Glutamatergic neuron (in vitro differentiated cells): ENCODE measurements around the gene ATAD1. TPM values are rescaled to one million over a fixed set of nuclear protein-coding genes. Genes with fewer than 3 reads are reported as not detected.
"Not testable (repeated sequence)": the region's sequence is repeated elsewhere in the genome, so short reads cannot be mapped to it uniquely, and the experiment has no call there.

Experiments used
- DNase-seq: peaks from one replicate; pipeline ENCODE4 v3.0.0; 2022
- H3K27ac Mint-ChIP-seq: one replicate; pipeline ENCODE4 v1.8.0; 2020; ENCODE audit warnings: mild to moderate bottlenecking, mixed read lengths, inconsistent platforms; ENCODE audit not compliant: unreplicated experiment
- H3K27me3 Mint-ChIP-seq: one replicate; pipeline ENCODE4 v1.8.0; 2020; ENCODE audit warnings: mild to moderate bottlenecking, moderate library complexity, mixed read lengths, inconsistent platforms; ENCODE audit not compliant: unreplicated experiment
- H3K36me3 Mint-ChIP-seq: one replicate; pipeline ENCODE4 v1.8.0; 2020; ENCODE audit warnings: mild to moderate bottlenecking, mixed read lengths, inconsistent platforms; ENCODE audit not compliant: unreplicated experiment
- H3K4me1 Mint-ChIP-seq: one replicate; pipeline ENCODE4 v1.8.0; 2020; ENCODE audit warnings: mild to moderate bottlenecking, low read depth, mixed read lengths, inconsistent platforms; ENCODE audit not compliant: unreplicated experiment
- H3K4me3 Mint-ChIP-seq: one replicate; pipeline ENCODE4 v1.8.0; 2020; ENCODE audit warnings: mild to moderate bottlenecking, mixed read lengths, inconsistent platforms; ENCODE audit not compliant: unreplicated experiment
- H3K9me3 Mint-ChIP-seq: one replicate; pipeline ENCODE4 v1.8.0; 2020; ENCODE audit warnings: mild to moderate bottlenecking, moderate library complexity, mixed read lengths, inconsistent platforms; ENCODE audit not compliant: unreplicated experiment
- CTCF ChIP-seq: fragments of 200-600 bp; sonication (generic); IDR thresholded peaks from one replicate; pipeline ENCODE4 v1.5.0; 2021; ENCODE audit not compliant: partially characterized antibody, unreplicated experiment
- total RNA-seq: library from RNA; stranded (reverse); fragmentation: NEBNext Ultra II Directional; extraction: Animal tissue kit (Norgen Biotek cat#: 25700); gene quantifications from one replicate; pipeline ENCODE4 v1.2.1, GENCODE V29; 2021; ENCODE audit not compliant: unreplicated experiment

Gene ATAD1
- total RNA-seq, 1 donor from 2014 or later, result 79.0 TPM

- Mint-ChIP-seq H3K9me3 (no peaks in the 10 kb centered on the region), H3K27ac (no peak overlapping the region), H3K4me1 (no peaks in the 10 kb centered on the region), H3K36me3 (no peaks in the 10 kb centered on the region), H3K27me3 (no peaks in the 10 kb centered on the region), H3K4me3 (no peak overlapping the region)
- no peak for DNase-seq
- TF ChIP-seq CTCF, result no peak
Observed at GRCh38 chr10:87838650-87839049, 20.6 kb upstream of the ATAD1 start.

- no peak for TF ChIP-seq CTCF
- no peaks in the 10 kb centered on the region for H3K36me3 Mint-ChIP-seq
- no peak overlapping the region for H3K4me3 Mint-ChIP-seq
- no peaks in the 10 kb centered on the region for H3K27me3 Mint-ChIP-seq
- no peak overlapping the region for H3K27ac Mint-ChIP-seq
- no peaks in the 10 kb centered on the region for H3K4me1 Mint-ChIP-seq
- no peak for DNase-seq
- no peaks in the 10 kb centered on the region for H3K9me3 Mint-ChIP-seq
Observed at GRCh38 chr10:87837445-87837844, 19.4 kb upstream of the ATAD1 start.

GRCh38 chr10:87836098-87836497 is 18.1 kb upstream of the ATAD1 start:
- TF ChIP-seq CTCF, result no peak
- no peaks in the 10 kb centered on the region for H3K36me3 Mint-ChIP-seq

GRCh38 chr10:87829986-87830729 is 12.1 kb upstream of the ATAD1 start:
- Mint-ChIP-seq H3K36me3 (no peaks in the 10 kb centered on the region), H3K27ac (no peak overlapping the region), H3K4me3 (no peak overlapping the region), H3K27me3 (no peaks in the 10 kb centered on the region), H3K4me1 (no peaks in the 10 kb centered on the region), H3K9me3 (no peaks in the 10 kb centered on the region)
- DNase-seq, result no peak
- no peak for TF ChIP-seq CTCF

More at GRCh38 chr10:87836098-87836497, 18.1 kb upstream of the ATAD1 start:
- Mint-ChIP-seq H3K4me1 (no peaks in the 10 kb centered on the region), H3K9me3 (no peaks in the 10 kb centered on the region), H3K4me3 (no peak overlapping the region), H3K27me3 (no peaks in the 10 kb centered on the region), H3K27ac (no peak overlapping the region)
- no peak for DNase-seq

- H3K9me3 Mint-ChIP-seq, H3K36me3 Mint-ChIP-seq, H3K4me1 Mint-ChIP-seq, H3K4me3 Mint-ChIP-seq, H3K27me3 Mint-ChIP-seq, DNase-seq, H3K27ac Mint-ChIP-seq: not testable (repeated sequence)
Observed at GRCh38 chr10:87829051-87829450, 11.0 kb upstream of the ATAD1 start.
